WI38 (cell line): ENCODE results near the gene PRKAR1B.

Experiments used
- H3K4me3 ChIP-seq: 2 replicates; pipeline ENCODE4 v1.5.1; 2011; ENCODE audit warnings: low read depth, mild to moderate bottlenecking, control low read depth, low read length
- TF ChIP-seq, protein P1 (sequence below): IDR thresholded peaks from 2 replicates; pipeline ENCODE4 v1.5.1; 2012; ENCODE audit warnings: low read depth, mild to moderate bottlenecking, control low read depth, low read length

The PRKAR1B gene

DNA sequence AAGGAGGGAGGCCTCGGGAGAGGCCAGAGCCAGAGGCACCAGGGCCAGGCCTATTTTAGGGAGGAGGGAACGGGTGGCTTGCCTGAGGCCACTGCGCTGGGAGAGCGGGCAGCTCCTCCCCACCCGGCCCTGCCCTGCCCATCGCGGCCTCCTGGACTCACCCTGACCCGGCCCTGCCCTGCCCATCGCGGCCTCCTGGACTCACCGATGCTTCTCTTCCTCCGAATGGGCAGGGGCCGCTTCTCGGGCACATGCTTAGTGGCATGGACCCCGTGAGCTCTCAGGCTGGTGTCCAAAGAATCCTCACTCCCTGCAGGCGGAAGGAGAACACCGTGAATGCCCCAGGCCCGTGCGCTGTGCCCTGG lies 215.0 kb downstream of the PRKAR1B start:
- no peak overlapping the region for H3K4me3 ChIP-seq
- TF ChIP-seq, protein P1, sequence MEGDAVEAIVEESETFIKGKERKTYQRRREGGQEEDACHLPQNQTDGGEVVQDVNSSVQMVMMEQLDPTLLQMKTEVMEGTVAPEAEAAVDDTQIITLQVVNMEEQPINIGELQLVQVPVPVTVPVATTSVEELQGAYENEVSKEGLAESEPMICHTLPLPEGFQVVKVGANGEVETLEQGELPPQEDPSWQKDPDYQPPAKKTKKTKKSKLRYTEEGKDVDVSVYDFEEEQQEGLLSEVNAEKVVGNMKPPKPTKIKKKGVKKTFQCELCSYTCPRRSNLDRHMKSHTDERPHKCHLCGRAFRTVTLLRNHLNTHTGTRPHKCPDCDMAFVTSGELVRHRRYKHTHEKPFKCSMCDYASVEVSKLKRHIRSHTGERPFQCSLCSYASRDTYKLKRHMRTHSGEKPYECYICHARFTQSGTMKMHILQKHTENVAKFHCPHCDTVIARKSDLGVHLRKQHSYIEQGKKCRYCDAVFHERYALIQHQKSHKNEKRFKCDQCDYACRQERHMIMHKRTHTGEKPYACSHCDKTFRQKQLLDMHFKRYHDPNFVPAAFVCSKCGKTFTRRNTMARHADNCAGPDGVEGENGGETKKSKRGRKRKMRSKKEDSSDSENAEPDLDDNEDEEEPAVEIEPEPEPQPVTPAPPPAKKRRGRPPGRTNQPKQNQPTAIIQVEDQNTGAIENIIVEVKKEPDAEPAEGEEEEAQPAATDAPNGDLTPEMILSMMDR = no peak

DNA sequence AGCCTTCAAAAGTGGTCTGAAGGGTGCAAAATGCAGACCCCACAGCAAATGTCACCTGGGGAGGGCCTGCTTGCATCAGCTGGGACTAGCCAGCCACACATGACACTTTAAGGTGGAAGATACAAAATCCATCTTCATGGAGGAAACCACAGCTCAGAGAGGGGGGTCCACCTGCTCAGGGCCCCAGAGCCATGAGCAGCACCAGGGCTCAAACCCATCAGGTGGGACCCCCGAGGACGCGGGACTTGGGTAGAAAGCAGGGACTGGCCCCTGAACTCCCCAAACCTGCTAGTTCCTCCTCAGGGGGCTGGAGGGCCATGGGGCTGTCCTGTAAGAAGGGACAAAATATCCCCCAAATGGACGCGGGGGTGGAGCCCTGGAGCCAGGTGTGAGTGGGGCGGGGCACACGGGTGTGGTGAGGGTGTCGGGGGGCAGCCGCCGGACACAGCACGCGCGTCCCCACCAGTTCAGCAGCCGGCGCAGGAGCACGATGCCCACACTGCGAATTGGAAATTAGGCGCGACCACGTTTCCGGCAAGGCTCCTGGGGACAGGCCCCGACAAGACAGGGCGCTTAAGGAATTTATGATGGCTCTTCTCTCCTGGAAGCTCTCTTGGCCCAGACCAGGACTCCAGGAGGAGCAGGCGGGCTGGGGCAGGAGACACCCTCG lies 215.5 kb downstream of the PRKAR1B start:
- H3K4me3 ChIP-seq = no peak overlapping the region
- TF ChIP-seq, protein P1 = no peak

DNA sequence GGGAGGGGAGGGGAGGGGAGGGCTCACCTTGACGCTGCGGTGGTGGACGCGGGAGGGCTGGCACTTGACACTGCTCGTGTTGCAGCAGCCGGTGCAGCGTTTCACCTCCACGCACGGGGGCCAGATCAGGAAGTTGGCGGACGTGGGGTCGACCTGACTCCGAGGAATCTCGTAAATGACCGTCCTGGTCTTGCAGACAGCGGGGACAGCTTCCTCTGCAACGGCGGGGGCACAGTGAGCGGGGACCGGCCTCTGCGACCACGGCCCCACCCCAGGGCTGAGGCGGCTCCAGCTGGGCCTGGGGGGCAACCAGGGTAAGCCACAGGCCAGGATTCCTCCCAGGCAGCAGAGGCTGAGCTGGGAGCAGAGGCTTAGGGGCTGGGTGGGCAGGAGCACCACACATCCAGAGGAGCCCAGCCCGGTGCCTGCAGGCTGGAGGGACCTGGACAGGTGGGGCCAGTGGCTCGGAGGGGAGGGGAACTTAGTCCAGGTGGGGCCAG lies 216.2 kb downstream of the PRKAR1B start:
- TF ChIP-seq, protein P1 = no peak
- no peak overlapping the region for H3K4me3 ChIP-seq

DNA sequence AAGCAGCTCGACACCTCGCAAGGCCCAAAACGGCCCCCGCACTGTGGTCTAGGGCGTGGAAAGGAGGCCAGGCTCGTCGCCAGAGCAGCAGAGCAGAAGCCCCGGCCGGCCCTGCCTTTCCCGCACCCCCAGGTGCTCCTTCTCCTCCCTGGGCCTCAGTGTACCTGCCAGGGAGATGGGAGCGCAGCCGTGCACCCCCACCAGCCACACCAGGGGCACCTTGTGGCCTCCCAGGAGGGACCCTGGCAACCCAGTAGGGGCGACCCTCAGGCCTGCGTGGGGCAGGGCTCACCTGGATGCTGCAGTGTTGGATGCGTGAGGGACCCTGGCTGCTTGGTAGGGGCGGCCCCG lies 217.0 kb downstream of the PRKAR1B start:
- H3K4me3 ChIP-seq = no peak overlapping the region
- TF ChIP-seq, protein P1 = no peak

DNA sequence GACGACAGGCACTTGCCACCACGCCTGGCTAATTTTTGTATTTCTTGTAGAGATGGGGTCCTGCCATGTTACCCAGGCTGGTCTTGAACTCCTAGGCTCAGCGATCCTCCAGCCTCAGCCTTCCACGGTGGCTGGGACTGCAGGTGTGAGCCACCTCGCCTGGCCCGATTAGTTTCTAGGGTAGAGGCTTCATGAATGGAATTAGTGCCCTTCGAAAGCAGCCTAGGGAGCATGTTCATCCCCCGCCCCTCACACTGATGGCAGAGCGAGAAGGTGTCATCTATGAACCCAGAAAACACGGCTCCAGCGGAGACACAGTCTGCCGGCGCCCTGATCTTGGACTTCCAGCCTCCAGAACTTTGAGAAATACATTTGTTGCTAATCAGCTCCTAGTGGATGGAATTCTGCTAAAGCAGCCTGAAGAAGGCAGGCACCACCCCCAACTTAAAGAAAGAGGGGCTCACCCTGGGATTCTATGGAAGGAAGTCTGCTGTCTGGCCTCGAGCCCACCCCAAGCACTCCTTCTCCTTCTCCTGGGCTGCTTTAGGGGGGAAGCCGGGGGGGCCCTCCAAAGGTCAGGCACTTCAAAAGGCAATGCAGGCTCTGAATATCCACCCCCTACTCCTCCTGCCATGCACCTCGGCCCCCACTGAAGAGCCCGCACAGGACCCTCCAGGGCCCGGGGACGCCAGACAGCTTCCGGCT lies 217.5 kb downstream of the PRKAR1B start:
- no peak overlapping the region for H3K4me3 ChIP-seq
- TF ChIP-seq, protein P1 = no peak

DNA sequence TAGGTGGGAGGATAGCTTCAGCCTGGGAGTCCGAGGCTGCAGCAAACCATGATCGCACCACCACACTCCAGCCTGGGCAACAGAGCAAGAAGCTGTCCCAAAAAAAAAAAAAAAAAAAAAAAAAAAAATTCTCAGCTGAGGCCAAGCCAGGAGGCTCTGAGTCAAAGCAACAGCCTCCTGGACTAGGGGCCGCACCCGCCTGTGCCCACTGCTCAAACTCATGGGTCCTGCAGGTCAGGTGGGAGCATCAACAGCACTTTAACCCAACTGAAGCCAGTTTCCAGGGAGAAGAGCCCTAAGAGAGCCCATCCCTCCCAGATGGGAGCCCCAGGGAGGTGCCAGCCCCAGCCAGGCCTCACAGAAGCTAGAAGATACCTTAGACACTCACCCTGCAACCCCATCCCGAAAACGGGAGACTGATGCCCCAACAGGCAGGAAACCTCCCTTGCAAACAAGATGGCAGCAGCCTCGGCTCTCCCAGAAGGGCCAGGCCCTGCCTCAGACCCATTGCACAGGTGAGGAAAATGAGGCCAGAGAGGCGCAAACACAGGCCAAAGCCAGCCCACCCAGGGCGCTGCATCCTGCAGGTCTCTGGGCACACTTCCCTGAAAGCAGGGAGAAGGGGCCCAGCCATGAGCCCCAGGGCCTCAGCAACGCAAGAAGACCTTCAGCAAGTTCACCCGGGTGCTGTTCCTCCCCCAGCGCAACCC lies 218.5 kb downstream of the PRKAR1B start:
- no peak overlapping the region for H3K4me3 ChIP-seq
- TF ChIP-seq, protein P1 = no peak
